D721Med (cell line): ENCODE data around the gene VMA21.

ENCODE experiments used
- DNase-seq: peaks from one replicate; pipeline ENCODE4 v3.0.0; 2011; ENCODE audit warnings: low spot score; ENCODE audit not compliant: insufficient read length
- FAIRE-seq: peaks from 2 replicates; lab custom pipeline; 2011; peaks lifted over from hg19 to GRCh38; lab: Jason Lieb, UNC
- CTCF ChIP-seq: IDR thresholded peaks from 2 replicates; pipeline ENCODE4 v1.5.1; 2012; ENCODE audit warnings: mild to moderate bottlenecking, control low read depth; ENCODE audit not compliant: insufficient read depth; ENCODE audit errors: missing control alignments

VMA21 gene

GRCh38 chrX:151396825-151397740 lies at the start of gene VMA21:
VMA21 (plus strand) TSS chrX:151397206; CDS start chrX:151397309, 103 bp downstream.
- FAIRE-seq (no peak), DNase-seq (peak; percentile 22)
- no peak for TF ChIP-seq CTCF

- FAIRE-seq: no peak
- DNase-seq: no peak
- TF ChIP-seq CTCF: no peak
Measured at GRCh38 chrX:151359341-151359740, 37.7 kb upstream of the VMA21 start.

GRCh38 chrX:151359931-151360871 lies 36.8 kb upstream of the VMA21 start:
- peak; percentile 47 for TF ChIP-seq CTCF
- no peak for FAIRE-seq
- DNase-seq: peak; percentile 13

GRCh38 chrX:151363316-151363715 lies 33.7 kb upstream of the VMA21 start:
- TF ChIP-seq CTCF: no peak
- no peak for DNase-seq
- no peak for FAIRE-seq

- no peak for TF ChIP-seq CTCF
- FAIRE-seq (no peak), DNase-seq (no peak)
Measured at GRCh38 chrX:151365579-151365978, 31.4 kb upstream of the VMA21 start.

GRCh38 chrX:151370906-151371305 lies 26.1 kb upstream of the VMA21 start:
- no peak for TF ChIP-seq CTCF
- DNase-seq: no peak
- FAIRE-seq: no peak
